ENCODE results near the gene ATCAY. TPM values are rescaled to one million over a fixed set of nuclear protein-coding genes. Genes with fewer than 3 reads are reported as not detected.

ATCAY gene
- total RNA-seq, 3 donors from 2014 or later (not counting 1 experiment from before 2014, with no cell fraction given), result not detected

- H3K27me3 Mint-ChIP-seq (ENCODE audit: low read depth in 2 of 2), result no peaks in the 10 kb centered on the region
- Histone ChIP-seq H3K36me3 (ENCODE audit: control insufficient read depth, insufficient read depth, low read length) (no peaks in the 10 kb centered on the region), H3K27ac (ENCODE audit: low read length) (no peak overlapping the region), H3K9me3 (ENCODE audit: control insufficient read depth, insufficient read depth, low read length) (peaks cover 3% of the 10 kb centered on the region), H3K27me3 (ENCODE audit: control insufficient read depth, insufficient read depth, low read length) (no peaks in the 10 kb centered on the region), H3K4me1 (ENCODE audit: control insufficient read depth, insufficient read depth, low read length) (no peaks in the 10 kb centered on the region), H3K4me3 (ENCODE audit: low read length) (no peak overlapping the region)
- no peaks in the 10 kb centered on the region for H3K36me3 Mint-ChIP-seq
- H3K4me1 Mint-ChIP-seq, result no peaks in the 10 kb centered on the region
- H3K4me3 Mint-ChIP-seq, result no peak overlapping the region
- peaks cover 4 to 11% of the 10 kb centered on the region in 2 donors for H3K9me3 Mint-ChIP-seq
- ATAC-seq (no peak), DNase-seq (no peak)
- TF ChIP-seq CTCF (IDR thresholded peaks at IDR 0.05), result no peak
- intact Hi-C loops (cut with micrococcal nuclease), result no loop called here
- no peak overlapping the region for H3K27ac Mint-ChIP-seq
Measured at GRCh38 chr19:3923096-3923758, 42.7 kb downstream of the ATCAY start.

DNA sequence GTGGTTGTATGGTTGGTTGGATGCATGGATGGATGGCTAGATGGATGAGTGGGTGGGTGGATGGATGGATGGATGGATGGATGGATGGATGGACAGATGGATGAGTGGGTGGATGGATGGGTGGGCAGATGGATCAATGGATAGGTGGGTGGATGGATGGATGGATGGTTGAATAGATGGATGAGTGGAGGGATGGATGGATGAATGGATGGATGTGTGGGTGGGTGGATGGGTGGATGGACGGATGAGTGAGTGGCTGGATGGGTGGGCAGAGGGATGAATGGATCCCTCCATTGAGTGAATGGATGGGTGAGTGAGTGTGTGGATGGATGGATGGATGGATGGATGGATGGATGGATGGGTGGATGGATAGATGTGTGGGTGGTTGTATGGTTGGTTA is 43.4 kb downstream of the ATCAY start:
- 77% methylated on average over 1 of the region's 1 CpG for WGBS (ENCODE audit: insufficient coverage)
- H3K27ac Mint-ChIP-seq, result no peak overlapping the region
- no peak for ATAC-seq

DNA sequence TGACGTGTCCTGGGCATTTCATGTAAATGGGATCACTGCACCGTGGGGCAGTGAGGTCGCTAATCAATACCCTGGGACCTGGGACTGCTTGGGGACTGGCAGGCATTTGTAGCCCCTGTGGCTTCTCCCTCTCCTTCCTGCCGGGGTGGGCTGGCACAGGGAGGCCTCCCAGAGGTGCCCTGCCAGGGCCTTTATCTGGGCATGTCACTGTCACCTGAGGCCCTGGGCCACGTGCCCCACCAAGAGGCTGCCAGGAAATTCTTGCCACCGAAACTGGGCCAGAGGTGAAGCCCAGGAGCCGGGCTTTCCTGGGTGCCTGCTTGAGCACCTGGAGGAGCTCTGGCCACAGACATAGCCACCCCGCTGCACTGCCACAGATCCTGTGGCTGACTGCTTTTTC is 50.6 kb downstream of the ATCAY start:
- H3K27me3 ChIP-seq (ENCODE audit: control insufficient read depth, insufficient read depth, low read length), result peaks cover 7% of the 10 kb centered on the region
- no peaks in the 10 kb centered on the region for H3K4me1 Mint-ChIP-seq
- ATAC-seq, result no peak
- no peak overlapping the region for H3K4me3 ChIP-seq (ENCODE audit: low read length)
- no peak for DNase-seq
- H3K27ac ChIP-seq (ENCODE audit: low read length), result no peak overlapping the region
- intact Hi-C loops (cut with micrococcal nuclease), result no loop called here
- no peaks in the 10 kb centered on the region for H3K9me3 ChIP-seq (ENCODE audit: control insufficient read depth, insufficient read depth, low read length)
- H3K4me1 ChIP-seq (ENCODE audit: control insufficient read depth, insufficient read depth, low read length), result no peaks in the 10 kb centered on the region
- no peaks in the 10 kb centered on the region for H3K36me3 ChIP-seq (ENCODE audit: control insufficient read depth, insufficient read depth, low read length)
- peaks cover 7 to 8% of the 10 kb centered on the region in 2 donors for H3K27me3 Mint-ChIP-seq (ENCODE audit: low read depth in 2 of 2)
- no peaks in the 10 kb centered on the region for H3K36me3 Mint-ChIP-seq
- H3K9me3 Mint-ChIP-seq, result no peaks in the 10 kb centered on the region
- WGBS (ENCODE audit: insufficient coverage), result 73% methylated on average over 8 of the region's 8 CpGs
- no peak for TF ChIP-seq CTCF (IDR thresholded peaks at IDR 0.05)
- no peak overlapping the region for H3K27ac Mint-ChIP-seq
- H3K4me3 Mint-ChIP-seq, result no peak overlapping the region

More for the DNA sequence above, 43.4 kb downstream of the ATCAY start:
- Histone ChIP-seq H3K4me3 (ENCODE audit: low read length) (no peak overlapping the region), H3K36me3 (ENCODE audit: control insufficient read depth, insufficient read depth, low read length) (no peaks in the 10 kb centered on the region), H3K9me3 (ENCODE audit: control insufficient read depth, insufficient read depth, low read length) (peaks cover 3% of the 10 kb centered on the region), H3K27me3 (ENCODE audit: control insufficient read depth, insufficient read depth, low read length) (no peaks in the 10 kb centered on the region), H3K27ac (ENCODE audit: low read length) (no peak overlapping the region), H3K4me1 (ENCODE audit: control insufficient read depth, insufficient read depth, low read length) (no peaks in the 10 kb centered on the region)
- H3K27me3 Mint-ChIP-seq (ENCODE audit: low read depth in 2 of 2), result no peaks in the 10 kb centered on the region
- H3K9me3 Mint-ChIP-seq, result peaks cover 4 to 11% of the 10 kb centered on the region in 2 donors
- no peak overlapping the region for H3K4me3 Mint-ChIP-seq
- H3K36me3 Mint-ChIP-seq, result no peaks in the 10 kb centered on the region
- no peak for TF ChIP-seq CTCF (IDR thresholded peaks at IDR 0.05)
- intact Hi-C loops (cut with micrococcal nuclease), result no loop called here
- no peaks in the 10 kb centered on the region for H3K4me1 Mint-ChIP-seq
- no peak for DNase-seq
